ENCODE results near the gene UBR4.

UBR4 gene

GRCh38 chr1:19153169-19153568, 56.9 kb downstream of the UBR4 start:
- Histone ChIP-seq H3K4me1 (ENCODE audit: control insufficient read depth, low read length) (no peaks in the 10 kb centered on the region), H3K79me2 (ENCODE audit: control insufficient read depth, low read length) (no peaks in the 10 kb centered on the region), H4K20me1 (ENCODE audit: control insufficient read depth, insufficient read depth, low read depth, low read length) (no peaks in the 10 kb centered on the region), H3K9me3 (ENCODE audit: control insufficient read depth, insufficient read depth, low read length) (no peaks in the 10 kb centered on the region), H3K27ac (ENCODE audit: low read depth, low read length) (no peak overlapping the region), H3K9me2 (replicated peaks; ENCODE audit: control insufficient read depth, low read length) (no peaks in the 10 kb centered on the region), H3K4me3 (ENCODE audit: low read length) (no peak overlapping the region), H3K27me3 (ENCODE audit: control insufficient read depth, low read length) (no peaks in the 10 kb centered on the region), H3K4me2 (ENCODE audit: low read length) (no peak overlapping the region), H3F3A (ENCODE audit: control insufficient read depth, insufficient read depth) (no peaks in the 10 kb centered on the region), H3K36me3 (ENCODE audit: control insufficient read depth, low read length) (peaks cover 100% of the 10 kb centered on the region)
- no peak for TF ChIP-seq CTCF (IDR thresholded peaks at IDR 0.05; ENCODE audit: low read depth, low read length, poor library complexity, severe bottlenecking)
- TF ChIP-seq EZH2phosphoT487 (IDR thresholded peaks at IDR 0.05; ENCODE audit: borderline replicate concordance, low read length): no peak

GRCh38 chr1:19151537-19151936, 58.5 kb downstream of the UBR4 start:
- TF ChIP-seq EZH2phosphoT487 (IDR thresholded peaks at IDR 0.05; ENCODE audit: borderline replicate concordance, low read length) (no peak), CTCF (IDR thresholded peaks at IDR 0.05; ENCODE audit: low read depth, low read length, poor library complexity, severe bottlenecking) (no peak)

GRCh38 chr1:19149736-19150135, 60.3 kb downstream of the UBR4 start:
- Histone ChIP-seq H3K79me2 (ENCODE audit: control insufficient read depth, low read length) (no peaks in the 10 kb centered on the region), H3K4me3 (ENCODE audit: low read length) (no peak overlapping the region), H3K27me3 (ENCODE audit: control insufficient read depth, low read length) (no peaks in the 10 kb centered on the region), H3K9me2 (replicated peaks; ENCODE audit: control insufficient read depth, low read length) (no peaks in the 10 kb centered on the region), H3K36me3 (ENCODE audit: control insufficient read depth, low read length) (peaks cover 99% of the 10 kb centered on the region), H4K20me1 (ENCODE audit: control insufficient read depth, insufficient read depth, low read depth, low read length) (no peaks in the 10 kb centered on the region), H3K4me1 (ENCODE audit: control insufficient read depth, low read length) (no peaks in the 10 kb centered on the region), H3K27ac (ENCODE audit: low read depth, low read length) (no peak overlapping the region), H3K9me3 (ENCODE audit: control insufficient read depth, insufficient read depth, low read length) (no peaks in the 10 kb centered on the region), H3K4me2 (ENCODE audit: low read length) (no peak overlapping the region), H3F3A (ENCODE audit: control insufficient read depth, insufficient read depth) (no peaks in the 10 kb centered on the region)
- no peak for TF ChIP-seq EZH2phosphoT487 (IDR thresholded peaks at IDR 0.05; ENCODE audit: borderline replicate concordance, low read length)
- no peak for TF ChIP-seq CTCF (IDR thresholded peaks at IDR 0.05; ENCODE audit: low read depth, low read length, poor library complexity, severe bottlenecking)

More at GRCh38 chr1:19151537-19151936, 58.5 kb downstream of the UBR4 start:
- Histone ChIP-seq H3K36me3 (ENCODE audit: control insufficient read depth, low read length) (peaks cover 99% of the 10 kb centered on the region), H3K9me3 (ENCODE audit: control insufficient read depth, insufficient read depth, low read length) (no peaks in the 10 kb centered on the region), H3K27me3 (ENCODE audit: control insufficient read depth, low read length) (no peaks in the 10 kb centered on the region), H4K20me1 (ENCODE audit: control insufficient read depth, insufficient read depth, low read depth, low read length) (no peaks in the 10 kb centered on the region), H3F3A (ENCODE audit: control insufficient read depth, insufficient read depth) (no peaks in the 10 kb centered on the region), H3K4me1 (ENCODE audit: control insufficient read depth, low read length) (no peaks in the 10 kb centered on the region), H3K4me2 (ENCODE audit: low read length) (no peak overlapping the region), H3K79me2 (ENCODE audit: control insufficient read depth, low read length) (no peaks in the 10 kb centered on the region), H3K27ac (ENCODE audit: low read depth, low read length) (no peak overlapping the region), H3K4me3 (ENCODE audit: low read length) (no peak overlapping the region), H3K9me2 (replicated peaks; ENCODE audit: control insufficient read depth, low read length) (no peaks in the 10 kb centered on the region)

GRCh38 chr1:19140465-19140864, 69.6 kb downstream of the UBR4 start:
- Histone ChIP-seq H3K27ac (ENCODE audit: low read depth, low read length) (no peak overlapping the region), H3K79me2 (ENCODE audit: control insufficient read depth, low read length) (no peaks in the 10 kb centered on the region), H3K4me2 (ENCODE audit: low read length) (no peak overlapping the region), H3K27me3 (ENCODE audit: control insufficient read depth, low read length) (no peaks in the 10 kb centered on the region), H3K4me1 (ENCODE audit: control insufficient read depth, low read length) (no peaks in the 10 kb centered on the region), H3K9me2 (replicated peaks; ENCODE audit: control insufficient read depth, low read length) (no peaks in the 10 kb centered on the region), H4K20me1 (ENCODE audit: control insufficient read depth, insufficient read depth, low read depth, low read length) (no peaks in the 10 kb centered on the region), H3F3A (ENCODE audit: control insufficient read depth, insufficient read depth) (no peaks in the 10 kb centered on the region), H3K4me3 (ENCODE audit: low read length) (no peak overlapping the region), H3K9me3 (ENCODE audit: control insufficient read depth, insufficient read depth, low read length) (no peaks in the 10 kb centered on the region), H3K36me3 (ENCODE audit: control insufficient read depth, low read length) (peaks cover 93% of the 10 kb centered on the region)
- no peak for TF ChIP-seq EZH2phosphoT487 (IDR thresholded peaks at IDR 0.05; ENCODE audit: borderline replicate concordance, low read length)
- TF ChIP-seq CTCF (IDR thresholded peaks at IDR 0.05; ENCODE audit: low read depth, low read length, poor library complexity, severe bottlenecking): no peak

All from DOHH2 (cell line).